HG02870 (cell line): ENCODE measurements around the gene TAF3.
"Not testable (repeated sequence)": the region's sequence is repeated elsewhere in the genome, so short reads cannot be mapped to it uniquely, and the experiment has no call there.

ENCODE experiments used
- ATAC-seq: cut with Tn5 transposase; IDR thresholded peaks from one replicate; pipeline ENCODE4 v1.9.1; 2021; ENCODE audit warnings: mild to moderate bottlenecking, moderate library complexity; ENCODE audit not compliant: unreplicated experiment

The TAF3 gene

DNA sequence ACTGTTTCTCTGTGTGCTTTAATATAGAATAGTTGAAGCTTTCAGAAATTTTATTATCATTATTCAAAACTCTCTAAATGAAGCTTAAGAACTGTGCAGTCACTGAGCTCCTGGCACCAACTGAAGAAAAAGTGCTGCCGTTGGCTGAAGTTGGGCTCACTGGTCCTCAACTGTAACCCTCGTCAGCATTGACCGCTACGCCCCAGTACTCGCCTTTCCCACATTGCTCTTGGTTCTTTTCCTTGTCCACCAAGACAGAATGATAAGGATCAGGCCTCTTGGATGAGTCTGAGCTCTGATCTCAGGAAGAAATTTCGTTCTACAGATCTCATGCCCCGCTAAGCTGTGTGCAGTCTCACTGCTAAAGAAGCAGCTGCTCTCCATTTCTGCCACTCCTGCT, 7.9 kb upstream of the TAF3 start:
- ATAC-seq, result no peak

DNA sequence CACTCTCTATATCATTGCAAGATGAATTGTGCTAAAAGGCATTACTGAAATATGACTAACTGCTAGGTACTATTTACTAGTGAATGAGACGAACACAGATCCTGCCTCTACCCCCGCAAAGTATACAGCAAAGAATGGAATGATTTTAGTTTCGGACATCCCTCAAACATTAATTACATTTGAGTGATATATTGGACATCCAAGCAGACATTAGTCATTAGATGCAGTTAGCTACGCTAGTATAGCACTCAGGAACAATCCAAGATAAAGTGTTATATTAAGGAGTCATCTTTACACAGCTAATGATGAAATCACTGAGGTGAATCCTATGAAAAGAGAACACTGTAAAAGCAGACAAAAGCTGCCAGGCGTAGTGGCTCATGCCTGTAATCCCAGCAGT, 7.3 kb upstream of the TAF3 start:
- ATAC-seq, result no peak

DNA sequence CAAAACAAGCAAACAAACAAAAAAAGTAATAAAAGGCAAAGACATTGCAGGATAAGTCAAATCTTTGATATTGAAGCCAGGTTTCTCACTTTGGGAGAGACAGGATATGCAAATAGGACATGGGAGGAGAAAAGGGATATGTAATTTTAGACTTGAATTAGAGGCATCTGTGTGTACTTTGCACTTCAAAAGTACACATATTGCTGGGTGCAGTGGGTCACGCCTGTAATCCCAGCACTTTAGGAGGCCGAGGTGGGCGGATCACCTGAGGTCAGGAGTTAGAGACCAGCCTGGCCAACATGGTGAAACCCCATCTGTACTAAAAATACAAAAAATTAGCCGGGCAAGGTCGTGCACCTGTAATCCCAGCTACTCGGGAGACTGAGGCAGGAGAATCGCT, 6.6 kb upstream of the TAF3 start:
- not testable (repeated sequence) for ATAC-seq

DNA sequence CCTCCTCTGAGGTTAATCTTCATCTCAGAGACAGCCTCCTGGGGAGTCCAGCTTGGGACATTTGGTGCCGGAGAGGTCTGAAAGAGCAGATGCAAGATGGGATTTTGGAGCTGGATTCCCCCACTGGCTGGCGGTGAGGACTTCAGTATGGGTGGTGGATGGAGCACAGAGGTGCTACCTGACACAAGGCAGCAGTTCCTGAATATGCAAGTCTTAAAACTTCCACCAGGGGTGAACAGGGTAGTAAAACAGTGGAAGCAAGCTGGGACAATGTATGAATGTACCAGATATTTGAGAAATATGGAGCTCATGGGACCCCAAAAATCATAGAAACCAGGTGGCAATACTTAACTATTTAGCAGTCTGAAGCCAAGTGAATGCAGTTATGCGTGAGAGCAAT, 4.8 kb upstream of the TAF3 start:
- no peak for ATAC-seq

DNA sequence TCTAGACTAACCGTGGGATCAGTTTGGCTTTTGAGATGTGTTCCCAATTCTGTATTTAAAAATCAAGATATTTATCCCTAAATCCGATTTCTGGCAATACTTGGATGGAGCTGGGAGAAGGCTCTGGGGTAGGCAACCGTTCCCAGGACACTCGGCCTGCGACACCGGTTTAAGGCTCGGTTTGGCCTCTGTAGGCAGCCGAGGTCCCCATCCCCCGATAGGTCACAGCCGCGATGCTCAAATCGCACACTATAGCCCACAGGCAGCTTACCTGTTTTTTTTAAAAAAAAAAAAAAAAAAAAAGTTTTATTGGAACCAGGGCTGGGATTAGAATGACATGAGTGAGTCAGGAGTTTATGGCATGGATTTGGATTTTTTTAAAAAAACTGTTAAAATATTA, 729 bp upstream of the TAF3 start:
- ATAC-seq, result no peak

DNA sequence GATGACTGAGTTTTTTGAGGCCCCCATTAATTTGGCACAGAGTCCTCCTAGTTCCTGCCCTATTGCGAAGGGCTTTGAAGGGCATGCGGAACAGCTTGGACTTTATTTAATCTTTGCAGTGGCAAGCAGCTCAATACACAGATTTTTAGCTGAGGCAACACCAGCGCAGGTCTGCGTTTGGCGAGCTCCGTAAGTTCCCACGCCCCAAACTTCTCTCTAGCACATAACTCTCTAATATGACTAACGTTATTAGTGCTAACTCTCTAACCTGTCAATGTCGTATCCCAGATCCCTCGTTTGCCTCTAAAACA, 366 bp upstream of the TAF3 start:
- peak; percentile 9 for ATAC-seq

DNA sequence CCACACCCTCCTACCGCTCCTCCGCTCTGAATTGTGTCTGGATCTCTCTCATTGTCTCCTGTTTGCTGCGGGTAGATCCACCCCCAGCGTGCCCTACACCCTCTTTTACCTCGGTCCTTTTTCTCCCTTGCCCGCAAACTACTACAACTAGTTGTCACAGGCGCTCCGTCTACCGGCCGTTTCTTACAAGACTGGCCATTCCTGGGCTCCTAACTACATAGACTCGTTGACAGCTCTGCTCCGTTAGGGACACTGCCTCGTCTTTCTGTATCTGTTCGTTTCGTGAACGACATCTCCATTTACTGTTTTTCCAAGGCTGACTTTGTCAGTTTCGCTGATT, 786 bp downstream of the TAF3 start:
- ATAC-seq, result peak; percentile 51

DNA sequence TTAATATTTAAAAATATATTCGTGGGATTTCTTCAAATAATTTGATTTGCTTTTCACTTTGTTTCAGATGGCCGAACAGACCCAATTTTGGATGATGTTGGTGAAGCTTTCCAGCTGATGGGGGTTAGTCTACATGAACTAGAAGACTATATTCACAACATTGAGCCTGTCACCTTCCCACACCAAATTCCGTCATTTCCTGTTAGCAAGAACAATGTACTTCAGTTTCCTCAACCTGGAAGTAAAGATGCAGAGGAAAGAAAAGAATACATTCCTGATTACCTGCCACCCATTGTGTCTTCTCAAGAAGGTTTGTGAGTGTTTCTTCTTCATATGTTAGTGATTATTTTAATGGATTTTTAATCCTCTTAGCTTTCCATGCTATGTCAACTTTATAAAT, 5.9 kb downstream of the TAF3 start:
- no peak for ATAC-seq

DNA sequence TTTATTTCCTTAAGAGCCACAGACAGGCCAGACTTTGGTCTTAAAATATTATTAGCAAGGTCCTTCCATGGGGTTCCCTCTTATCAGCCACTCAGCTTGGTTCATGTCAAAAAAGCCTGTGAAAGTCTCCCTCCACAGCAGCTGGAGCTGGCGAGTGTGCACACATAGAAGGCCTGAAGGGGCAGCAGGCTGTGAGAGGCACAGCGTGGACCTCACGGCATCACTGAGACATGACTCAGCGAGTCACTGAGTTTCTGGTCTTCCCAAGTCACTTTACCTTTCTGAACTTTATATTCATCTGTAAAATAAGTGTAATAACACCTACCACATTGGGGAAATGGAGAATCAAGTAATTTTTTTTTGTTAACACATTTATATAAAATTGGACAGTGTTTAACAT, 8.7 kb downstream of the TAF3 start:
- no peak for ATAC-seq

DNA sequence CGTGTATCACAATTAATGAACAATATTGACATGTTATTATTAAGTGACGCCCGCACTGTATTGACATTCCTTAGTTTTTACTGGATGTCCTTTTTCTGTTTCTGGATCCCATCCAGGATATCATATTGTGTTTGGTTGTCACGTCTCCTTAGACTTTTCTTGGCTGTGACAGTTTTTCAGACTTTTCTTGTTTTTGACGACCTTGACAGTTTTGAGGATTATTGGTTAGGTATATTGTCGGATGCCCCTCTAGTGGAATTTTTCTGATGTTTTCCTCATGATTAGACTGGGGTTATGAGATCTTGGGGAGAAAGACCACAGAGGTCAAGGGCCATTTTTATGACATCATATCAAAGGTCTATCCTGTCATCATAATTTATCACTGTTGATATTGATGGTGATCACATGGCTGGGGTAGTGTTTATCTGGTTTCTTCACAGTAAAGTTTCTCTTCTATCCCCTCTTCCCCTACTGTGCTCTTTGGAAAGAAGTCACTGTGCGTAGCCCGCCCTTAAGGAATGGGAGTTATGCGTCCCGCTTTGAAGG, 11.1 kb downstream of the TAF3 start:
- ATAC-seq, result no peak

DNA sequence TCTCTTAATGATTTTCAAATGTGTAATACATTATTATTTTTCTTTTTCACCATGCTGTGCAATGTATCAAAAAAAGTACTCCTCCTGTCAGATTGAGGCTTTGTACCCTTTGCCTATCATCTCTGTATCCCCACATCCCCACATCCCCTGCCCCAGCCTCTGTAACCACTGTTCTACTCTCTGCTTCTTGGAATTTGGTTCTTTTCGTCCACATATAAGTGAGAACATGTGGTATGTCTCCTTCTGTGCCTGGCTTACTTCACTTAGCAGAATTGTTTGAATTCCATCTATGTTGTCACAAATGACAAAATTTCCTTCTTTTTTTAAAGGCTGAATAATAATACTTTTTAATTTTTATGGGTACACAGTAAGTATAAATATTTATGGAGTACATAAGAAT, 13.8 kb downstream of the TAF3 start:
- no peak for ATAC-seq

DNA sequence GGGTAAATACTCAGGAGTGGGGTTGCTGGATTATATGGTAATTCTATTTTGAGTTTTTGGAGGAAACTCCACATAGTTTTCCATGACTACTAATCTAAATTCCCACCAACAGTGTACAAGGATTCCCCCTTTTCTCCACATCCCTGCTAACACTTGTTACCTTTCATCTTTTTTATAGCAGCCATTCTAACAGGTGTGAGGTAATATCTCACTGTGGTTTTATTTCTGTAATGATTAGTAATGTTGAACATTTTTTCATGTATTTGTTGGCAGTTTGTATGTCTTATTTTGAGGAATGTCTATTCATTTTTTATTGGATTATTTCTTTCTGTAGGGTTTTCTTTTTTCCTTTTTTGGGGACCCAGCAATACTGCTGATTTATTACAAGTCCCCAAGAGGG, 14.9 kb downstream of the TAF3 start:
- no peak for ATAC-seq

DNA sequence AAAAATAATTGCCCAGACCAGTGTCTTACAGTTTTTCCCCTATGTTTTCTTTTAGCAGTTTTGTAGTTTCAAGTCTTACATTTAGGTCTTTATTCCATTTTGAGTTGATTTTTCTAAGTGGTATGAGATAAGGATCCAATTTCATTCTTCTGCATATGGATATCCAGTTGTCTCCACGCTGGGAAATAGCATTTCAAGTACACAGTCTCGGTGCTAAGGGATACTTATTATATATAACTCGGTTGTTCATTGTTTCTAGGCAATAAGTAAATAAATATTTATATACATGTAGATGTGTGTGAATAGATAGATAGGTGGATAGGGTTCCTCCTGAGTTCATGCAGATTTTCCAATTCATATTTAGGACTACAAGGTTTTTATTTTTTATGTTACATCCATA, 16.0 kb downstream of the TAF3 start:
- no peak for ATAC-seq

DNA sequence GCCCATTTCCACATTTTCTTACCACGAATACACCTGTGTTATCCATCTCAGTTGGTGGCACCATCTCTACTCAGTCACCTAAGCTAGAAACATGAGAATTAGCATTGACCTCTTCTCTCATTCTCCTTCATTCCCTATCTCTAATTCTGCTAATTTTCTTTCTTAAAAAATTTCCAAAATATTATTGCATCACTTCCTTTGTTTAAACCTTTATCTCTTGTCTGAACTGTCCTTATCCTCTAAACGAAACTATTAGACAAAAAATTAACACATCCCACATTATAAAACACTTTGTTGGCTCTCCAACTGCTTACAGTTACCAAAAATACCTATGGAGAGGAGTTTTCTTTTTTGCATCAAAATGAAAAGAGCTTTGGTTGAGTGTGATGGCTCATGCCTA, 18.3 kb downstream of the TAF3 start:
- no peak for ATAC-seq

DNA sequence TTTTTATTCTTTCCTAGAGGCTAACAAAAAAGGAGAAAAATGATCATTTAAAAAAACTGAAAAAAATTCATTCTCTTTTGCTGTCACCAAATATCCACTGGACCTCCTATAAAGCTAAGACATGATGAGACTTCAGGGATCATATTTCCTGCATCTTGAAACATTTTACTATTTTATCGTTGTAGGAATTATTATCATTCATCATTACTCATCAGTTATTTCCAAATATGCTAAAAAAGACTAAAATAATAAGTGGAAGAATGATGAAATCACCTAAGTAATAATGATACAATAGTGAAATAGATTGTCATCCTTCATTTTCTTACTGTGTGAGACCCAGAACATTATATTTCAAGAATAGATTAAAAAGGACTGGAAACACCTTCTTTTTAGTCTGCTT, 28.3 kb downstream of the TAF3 start:
- no peak for ATAC-seq

DNA sequence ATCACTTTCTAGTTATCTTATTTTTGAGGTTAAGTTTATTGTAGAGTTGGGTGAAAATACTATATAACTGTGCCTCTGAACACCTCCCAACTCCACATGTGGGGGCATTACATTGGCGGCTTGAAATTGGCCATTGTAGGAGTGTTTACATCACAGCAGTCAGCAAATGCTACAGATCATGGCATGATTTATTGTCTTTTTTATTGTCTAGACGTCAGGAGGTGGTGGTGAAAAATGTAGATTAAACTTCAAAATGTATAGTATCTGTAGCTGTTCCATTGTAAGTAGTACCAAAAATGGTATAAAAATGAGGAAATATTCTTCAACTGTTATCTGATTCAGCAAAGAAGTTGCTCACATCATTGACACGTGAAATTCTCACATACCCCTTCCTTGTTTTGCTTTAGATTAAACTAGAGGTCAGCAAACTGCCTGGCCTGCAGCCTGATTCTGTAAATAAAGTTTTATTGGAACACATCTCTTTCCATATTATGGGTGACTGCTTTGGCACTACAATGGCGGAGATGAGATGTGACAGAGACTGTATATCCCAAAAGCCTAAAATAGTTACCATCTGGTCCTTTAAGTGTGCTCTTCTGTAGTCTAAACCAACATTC, 35.0 kb downstream of the TAF3 start:
- ATAC-seq, result no peak

DNA sequence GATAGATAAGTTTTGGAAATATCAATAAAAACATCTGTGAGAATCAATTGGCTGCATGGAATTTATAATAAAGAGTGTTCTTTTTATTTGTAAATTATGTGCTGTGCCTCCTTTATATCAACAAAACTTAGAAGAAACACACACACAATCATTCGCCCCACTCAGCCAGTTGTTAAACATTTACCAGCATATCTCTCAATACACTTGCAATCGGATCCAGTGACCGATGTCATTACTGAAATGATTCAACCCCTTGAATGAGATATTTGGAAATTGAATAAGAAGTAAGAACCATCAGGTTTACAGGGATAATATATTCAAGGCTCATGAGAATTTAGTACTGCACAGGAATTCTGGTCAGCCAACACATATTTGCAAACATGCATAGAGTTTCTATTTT, 35.6 kb downstream of the TAF3 start:
- ATAC-seq, result no peak

DNA sequence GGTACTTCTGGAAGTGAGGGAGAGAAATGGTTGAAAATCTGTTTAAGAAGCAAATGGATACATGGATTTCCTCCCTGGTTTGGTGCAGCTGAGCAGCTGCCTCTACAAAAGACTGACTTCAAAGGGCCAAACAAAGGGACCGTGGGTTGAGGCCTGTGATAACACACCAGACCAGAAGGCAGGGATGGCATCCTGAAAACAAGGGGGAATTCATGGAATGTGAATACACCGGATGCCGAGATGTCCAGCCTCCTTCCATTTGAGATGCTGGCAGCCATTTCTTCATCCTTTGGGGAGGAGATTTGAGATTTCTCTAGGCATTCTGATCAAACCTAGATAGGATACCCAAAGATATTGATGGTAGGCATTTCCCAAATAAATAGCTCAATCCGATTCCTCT, 36.9 kb downstream of the TAF3 start:
- no peak for ATAC-seq

DNA sequence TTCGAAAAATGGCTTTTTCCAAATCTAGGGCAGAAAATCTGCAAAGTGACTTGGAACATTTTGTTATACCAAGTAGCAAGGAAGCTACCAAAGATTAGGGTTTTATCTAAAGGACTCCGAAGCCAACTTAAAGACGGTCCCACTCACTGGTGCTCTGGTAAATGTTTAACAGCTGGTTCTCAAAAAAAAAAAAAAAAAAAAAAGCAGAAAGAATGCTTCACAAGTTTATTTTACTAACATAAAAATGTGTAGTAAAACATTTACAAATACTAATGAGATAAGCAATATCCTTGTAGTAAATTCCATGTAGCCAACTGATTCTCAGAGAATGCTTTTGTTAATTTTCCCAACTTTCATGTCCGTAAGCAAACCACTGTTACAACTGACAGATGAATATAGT, 38.4 kb downstream of the TAF3 start:
- ATAC-seq, result no peak

DNA sequence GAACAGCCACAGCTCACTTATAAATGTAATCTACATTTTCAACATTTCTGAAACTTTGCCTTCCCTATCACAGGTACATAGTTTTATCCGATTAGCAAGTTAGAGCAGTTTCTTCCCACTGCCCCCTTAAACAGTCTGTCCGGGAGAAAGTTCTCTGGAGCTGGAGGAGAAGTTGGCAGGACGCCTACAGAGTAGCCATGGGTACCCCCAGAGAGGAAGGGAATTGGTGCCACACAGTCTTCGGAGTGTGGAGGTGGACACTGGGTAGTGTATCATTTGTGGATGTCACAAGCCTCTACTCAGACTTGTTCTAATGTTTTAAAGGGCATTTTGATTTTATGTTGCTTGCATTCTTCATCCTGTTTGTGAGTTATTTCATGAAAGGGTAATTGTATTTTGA, 39.0 kb downstream of the TAF3 start:
- ATAC-seq, result no peak

DNA sequence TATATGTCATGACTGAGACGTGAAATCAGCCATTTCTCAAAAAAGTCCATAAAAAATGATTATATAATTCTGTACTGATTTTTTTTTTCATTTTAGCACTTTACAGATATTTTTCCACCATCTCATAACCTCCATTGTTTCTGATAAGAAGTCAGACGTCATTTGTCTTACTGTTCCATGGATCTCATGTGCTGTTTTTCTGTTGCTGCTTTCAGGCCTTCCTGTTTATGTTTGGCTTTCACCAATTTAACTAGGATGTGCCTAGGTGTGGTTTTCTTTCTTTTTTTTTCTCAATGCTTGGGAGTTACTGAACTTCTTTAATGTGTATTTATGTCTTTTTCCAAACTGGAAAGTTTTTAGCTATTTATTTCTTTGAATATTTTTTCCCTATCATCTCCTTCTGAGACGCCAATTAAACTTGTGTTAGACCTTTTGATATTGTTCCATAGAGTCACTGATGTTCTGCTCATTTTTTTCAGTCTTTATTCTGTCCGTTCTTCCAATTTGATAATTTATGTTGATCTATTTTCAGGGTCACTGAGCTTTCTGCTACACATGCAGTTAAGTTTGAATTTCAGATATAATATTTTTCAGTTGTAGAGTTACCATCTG, 43.3 kb downstream of the TAF3 start:
- no peak for ATAC-seq

DNA sequence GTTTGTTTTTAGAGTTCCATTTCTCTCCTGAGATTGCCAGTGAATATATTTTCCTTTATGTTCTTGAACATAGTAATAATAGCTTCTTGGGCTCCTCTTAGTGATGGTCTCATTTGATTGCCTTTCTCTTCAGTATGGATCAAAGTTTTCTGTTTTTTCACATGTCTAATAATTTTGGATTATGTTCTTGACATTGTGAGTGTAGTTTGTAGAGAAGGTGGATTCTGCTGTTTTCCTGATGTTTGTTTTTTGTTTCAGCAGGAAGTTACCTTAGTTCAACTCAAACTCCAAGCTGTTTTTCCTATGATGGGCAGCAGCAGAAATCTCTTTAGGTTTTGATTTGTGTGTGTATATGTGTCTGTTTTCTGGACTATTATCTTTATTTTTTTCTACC, 43.8 kb downstream of the TAF3 start:
- ATAC-seq, result no peak

DNA sequence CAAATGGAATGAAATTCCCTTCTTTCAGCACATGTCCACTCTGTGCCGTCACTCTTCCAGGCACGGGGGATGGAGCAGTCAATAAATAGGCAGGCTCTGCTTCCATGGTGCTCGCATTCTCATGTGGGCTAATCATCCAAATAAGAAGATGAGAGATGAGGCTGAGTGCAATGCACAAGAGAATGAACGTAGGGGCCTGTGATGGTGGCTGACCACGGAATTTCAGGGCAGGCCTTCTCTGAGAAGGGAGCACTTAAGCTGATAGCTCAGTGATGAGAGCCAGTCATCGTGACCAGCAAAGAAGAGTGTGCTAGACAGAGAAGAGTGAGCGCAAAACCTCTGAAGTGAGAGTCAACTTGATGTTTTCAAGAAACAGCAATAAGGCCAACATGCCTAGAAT, 47.9 kb downstream of the TAF3 start:
- no peak for ATAC-seq
